B cell (primary cell): Measurements from ENCODE around the gene C1orf52. TPM values are rescaled to one million over a fixed set of nuclear protein-coding genes. Genes with fewer than 3 reads are reported as not detected.

Source experiments
- ATAC-seq: fragments of 200-7000 bp; cut with Tn5 transposase; one replicate; pipeline ENCODE4 v1.10.0; 2021; ENCODE audit warnings: low read depth, mild to moderate bottlenecking, moderate number of reproducible peaks, moderate library complexity
- CTCF ChIA-PET: fragments of 350-600 bp; sonication (Branson Sonifier 250); formaldehyde crosslinking; loops from one replicate; lab custom pipeline; 2021; ENCODE audit warnings: antibody characterized with exemption, inconsistent platforms; lab: Charles Lee
- POLR2A ChIA-PET: fragments of 350-600 bp; sonication (Branson Sonifier 250); formaldehyde crosslinking; loops from one replicate; lab custom pipeline; 2021; ENCODE audit warnings: antibody characterized with exemption; lab: Charles Lee
- DNase-seq: peaks from one replicate; pipeline ENCODE4 v3.0.0; 2013
- H2AFZ ChIP-seq: 2 replicates; pipeline ENCODE4 v1.6.1; 2012; ENCODE audit warnings: mild to moderate bottlenecking, low read depth, low read length; ENCODE audit not compliant: insufficient read depth, poor library complexity, severe bottlenecking
- H3K27ac ChIP-seq, 2 donors: 1 replicate in 1 of 2; 2 replicates in 1 of 2; pipeline ENCODE4 v1.5.1; 2012 to 2013; ENCODE audit warnings: low read length in 2 of 2, mild to moderate bottlenecking in 2 of 2, moderate library complexity in 1 of 2
- H3K27me3 ChIP-seq, 4 experiments: fragments of 200-600 bp in 1 of 4; sonication (generic) in 1 of 4; replicated peaks in 1 of 4; 1 replicate in 2 of 4; 2 replicates in 2 of 4; pipeline versions ENCODE4 v1.6.1 to v1.7.0; 2013 to 2016; ENCODE audit warnings: low read length in 3 of 4, mild to moderate bottlenecking in 2 of 4, mixed read lengths in 1 of 4, moderate library complexity in 1 of 4; ENCODE audit not compliant: insufficient read depth in 4 of 4, control insufficient read depth in 3 of 4; ENCODE audit errors: control extremely low read depth in 1 of 4
- H3K36me3 ChIP-seq, 2 experiments: replicated peaks in 1 of 2; 1 replicate in 1 of 2; 2 replicates in 1 of 2; pipeline versions ENCODE4 v1.6.1 to v1.7.1; 2013; ENCODE audit warnings: low read length in 1 of 2; ENCODE audit not compliant: insufficient read depth in 2 of 2, control insufficient read depth in 1 of 2; ENCODE audit errors: control extremely low read depth in 1 of 2, extremely low read depth in 1 of 2
- H3K4me1 ChIP-seq, 2 donors: fragments of 200-600 bp in 1 of 2; sonication (generic) in 1 of 2; 1 replicate in 1 of 2; 2 replicates in 1 of 2; pipeline versions ENCODE4 v1.5.1 to v1.6.1; 2013 to 2017; ENCODE audit warnings: low read length in 2 of 2; ENCODE audit not compliant: control insufficient read depth in 2 of 2, insufficient read depth in 2 of 2
- H3K4me2 ChIP-seq: replicated peaks from 2 replicates; pipeline ENCODE3; 2012; ENCODE audit warnings: mild to moderate bottlenecking, low read depth, low read length; ENCODE audit not compliant: poor library complexity, severe bottlenecking
- H3K4me3 ChIP-seq, 5 experiments: fragments of 200-600 bp in 1 of 5; sonication (generic) in 1 of 5; 1 replicate in 3 of 5; 2 replicates in 2 of 5; pipeline versions ENCODE4 v1.5.1 to v1.7.0; 2011 to 2016; ENCODE audit warnings: low read length in 4 of 5, mild to moderate bottlenecking in 4 of 5, low read depth in 2 of 5, control low read depth in 1 of 5, moderate library complexity in 1 of 5; ENCODE audit not compliant: insufficient read depth in 1 of 5; ENCODE audit errors: control extremely low read depth in 1 of 5, extremely low read depth in 1 of 5
- H3K79me2 ChIP-seq: fragments of 200-600 bp; sonication (generic); one replicate; pipeline ENCODE4 v1.6.0; 2016; ENCODE audit warnings: low read length; ENCODE audit not compliant: control insufficient read depth, insufficient read depth
- H3K9ac ChIP-seq: fragments of 200-600 bp; sonication (generic); 2 replicates; pipeline ENCODE4 v1.6.1; 2017; ENCODE audit warnings: mild to moderate bottlenecking, low read length, moderate library complexity
- H3K9me3 ChIP-seq, 3 donors: one replicate each; pipeline versions ENCODE4 v1.6.1 to v1.7.1; 2013; ENCODE audit warnings: low read length in 2 of 3; ENCODE audit not compliant: control insufficient read depth in 2 of 3, insufficient read depth in 1 of 3; ENCODE audit errors: control extremely low read depth in 1 of 3
- H4K20me1 ChIP-seq: 2 replicates; pipeline ENCODE4 v1.6.0; 2012; ENCODE audit warnings: mild to moderate bottlenecking, low read length; ENCODE audit not compliant: insufficient read depth, control insufficient read depth, poor library complexity, severe bottlenecking
- H3K27ac Mint-ChIP-seq: one replicate; pipeline ENCODE4 v1.8.0; 2021; ENCODE audit warnings: mixed read lengths
- H3K27me3 Mint-ChIP-seq: one replicate; pipeline ENCODE4 v1.8.0; 2021; ENCODE audit warnings: mixed read lengths
- H3K4me1 Mint-ChIP-seq: one replicate; pipeline ENCODE4 v1.8.0; 2021; ENCODE audit warnings: mixed read lengths
- H3K4me3 Mint-ChIP-seq: one replicate; pipeline ENCODE4 v1.8.0; 2021; ENCODE audit warnings: mixed read lengths
- H3K9me3 Mint-ChIP-seq: one replicate; pipeline ENCODE4 v1.8.0; 2022; ENCODE audit warnings: mixed read lengths; ENCODE audit not compliant: insufficient read depth
- EZH2 ChIP-seq: IDR thresholded peaks from 2 replicates; pipeline ENCODE4 v1.6.1; 2012; ENCODE audit warnings: borderline replicate concordance, low read depth, mild to moderate bottlenecking, moderate library complexity, low read length; ENCODE audit not compliant: insufficient read depth, poor library complexity, severe bottlenecking
- WGBS: methylation state at CpG from one replicate; pipeline ENCODE4 v1.1.5; 2013; ENCODE audit warnings: missing lambda C conversion rate; ENCODE audit not compliant: insufficient coverage; 5-methylcytosine and 5-hydroxymethylcytosine counted together
- intact Hi-C: fragments of 100-400 bp; cut with micrococcal nuclease; formaldehyde crosslinking; loops from one replicate; pipeline ENCODE4 v1.10.0; 2022
- polyA plus RNA-seq: library from polyadenylated mRNA; depleted of rRNA; stranded (reverse); fragments of >200 nt; gene quantifications from 2 replicates; pipeline ENCODE4 v1.2.3, GENCODE V29; 2012
- total RNA-seq, 2 donors: library from RNA; stranded (reverse); fragments of 120-200 nt in 1 of 2; gene quantifications; 1 replicate in 1 of 2; 2 replicates in 1 of 2; pipeline versions ENCODE4 v1.2.3 to v1.2.4, GENCODE V29; 2013 to 2022
- TF ChIP-seq, protein P1 (sequence below): fragments of 200-600 bp; IDR thresholded peaks from one replicate; pipeline ENCODE4 v1.8.0; 2022; ENCODE audit warnings: antibody characterized with exemption, mild to moderate bottlenecking

C1orf52 gene
- total and polyA plus RNA-seq, 2 donors (not counting 1 experiment from before 2014, with no cell fraction given) = 29.9 to 45.3 TPM

DNA sequence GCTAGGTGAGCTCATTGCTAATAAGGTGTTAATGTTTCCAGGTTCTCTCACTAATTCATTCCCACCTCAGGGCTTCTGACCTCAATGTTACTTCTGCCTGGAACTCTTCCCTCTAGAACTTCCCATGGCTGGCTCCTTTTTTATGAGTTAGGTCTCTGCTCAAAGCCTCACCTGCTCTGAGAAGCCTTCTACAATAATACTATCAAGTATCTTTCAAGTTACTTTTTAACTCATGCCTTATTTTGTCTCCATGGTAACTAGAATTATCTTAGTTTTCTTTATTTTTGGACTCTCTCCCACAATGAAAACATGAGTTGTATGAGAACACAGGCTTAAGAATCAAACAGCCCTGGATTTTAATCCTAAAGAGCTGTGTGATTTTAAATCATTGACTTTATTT lies 3.5 kb upstream of the C1orf52 start:
- ChIA-PET POLR2A (no interaction called here), CTCF (interaction anchor here (1.3 to 2.0 kb wide), 2 partner anchors 11 to 318 kb away, joined by 6 to 9 read pairs; no protein-coding TSS in a partner anchor)
- peaks cover 9 to 35% of the 10 kb centered on the region in 2 experiments for H3K36me3 ChIP-seq
- no peak overlapping the region for H3K9ac ChIP-seq
- H3K27me3 ChIP-seq = no peaks in the 10 kb centered on the region
- DNase-seq (no peak), ATAC-seq (no peak)
- peaks cover 0 to 4% (median 0%) of the 10 kb centered on the region in 3 donors for H3K9me3 ChIP-seq
- Mint-ChIP-seq H3K4me1 (peaks cover 26% of the 10 kb centered on the region), H3K27ac (no peak overlapping the region), H3K27me3 (no peaks in the 10 kb centered on the region), H3K9me3 (no peaks in the 10 kb centered on the region), H3K4me3 (no peak overlapping the region)
- H2AFZ ChIP-seq = no peak overlapping the region
- peaks cover 19% of the 10 kb centered on the region for H4K20me1 ChIP-seq
- peaks cover 11 to 12% of the 10 kb centered on the region in 2 donors for H3K4me1 ChIP-seq
- H3K4me3 ChIP-seq = no peak overlapping the region
- peak overlapping the region in 1 of 2 donors; percentile 41 for H3K27ac ChIP-seq
- no peak overlapping the region for H3K4me2 ChIP-seq
- no peak for TF ChIP-seq EZH2
- intact Hi-C loops = no loop called here
- H3K79me2 ChIP-seq = peaks cover 52% of the 10 kb centered on the region

DNA sequence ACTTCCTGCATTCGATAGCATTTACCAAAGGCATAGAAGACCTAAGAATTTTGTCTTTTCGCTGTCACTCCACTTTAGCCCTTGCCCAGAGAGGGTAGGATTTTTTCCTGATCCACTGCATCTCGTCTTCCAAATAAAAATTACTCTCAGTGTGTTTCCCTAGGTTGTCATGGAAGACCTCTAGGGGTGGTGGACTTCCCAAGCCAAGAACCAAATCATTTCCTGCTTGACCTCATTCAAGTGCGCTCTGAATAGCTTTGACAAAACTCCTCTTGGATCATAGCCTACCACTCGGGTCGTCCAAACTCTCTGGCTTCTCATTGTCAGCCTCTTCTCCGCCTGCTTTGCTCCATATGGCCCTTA lies 431 bp upstream of the C1orf52 start:
- 93% methylated on average over 4 of the region's 7 CpGs for WGBS
- peak overlapping the region; percentile 95 for H3K4me2 ChIP-seq
- no peak for TF ChIP-seq EZH2
- TF ChIP-seq, protein P1, sequence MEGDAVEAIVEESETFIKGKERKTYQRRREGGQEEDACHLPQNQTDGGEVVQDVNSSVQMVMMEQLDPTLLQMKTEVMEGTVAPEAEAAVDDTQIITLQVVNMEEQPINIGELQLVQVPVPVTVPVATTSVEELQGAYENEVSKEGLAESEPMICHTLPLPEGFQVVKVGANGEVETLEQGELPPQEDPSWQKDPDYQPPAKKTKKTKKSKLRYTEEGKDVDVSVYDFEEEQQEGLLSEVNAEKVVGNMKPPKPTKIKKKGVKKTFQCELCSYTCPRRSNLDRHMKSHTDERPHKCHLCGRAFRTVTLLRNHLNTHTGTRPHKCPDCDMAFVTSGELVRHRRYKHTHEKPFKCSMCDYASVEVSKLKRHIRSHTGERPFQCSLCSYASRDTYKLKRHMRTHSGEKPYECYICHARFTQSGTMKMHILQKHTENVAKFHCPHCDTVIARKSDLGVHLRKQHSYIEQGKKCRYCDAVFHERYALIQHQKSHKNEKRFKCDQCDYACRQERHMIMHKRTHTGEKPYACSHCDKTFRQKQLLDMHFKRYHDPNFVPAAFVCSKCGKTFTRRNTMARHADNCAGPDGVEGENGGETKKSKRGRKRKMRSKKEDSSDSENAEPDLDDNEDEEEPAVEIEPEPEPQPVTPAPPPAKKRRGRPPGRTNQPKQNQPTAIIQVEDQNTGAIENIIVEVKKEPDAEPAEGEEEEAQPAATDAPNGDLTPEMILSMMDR = peak; percentile 50
- Mint-ChIP-seq H3K4me1 (peaks cover 40% of the 10 kb centered on the region), H3K9me3 (no peaks in the 10 kb centered on the region), H3K27me3 (no peaks in the 10 kb centered on the region), H3K4me3 (peak overlapping the region; percentile 95), H3K27ac (peak overlapping the region; percentile 61)
- H3K27me3 ChIP-seq = no peaks in the 10 kb centered on the region
- H3K36me3 ChIP-seq = peaks cover 12 to 24% of the 10 kb centered on the region in 2 experiments
- no peak overlapping the region for H3K27ac ChIP-seq
- H4K20me1 ChIP-seq = peaks cover 13% of the 10 kb centered on the region
- POLR2A ChIA-PET = interaction anchor here (1.3 to 1.4 kb wide), 2 partner anchors 17 to 315 kb away, joined by 6 to 26 read pairs; partner anchors contain the start of gene BCL10
- H3K9ac ChIP-seq = peak overlapping the region; percentile 87
- ATAC-seq (no peak), DNase-seq (no peak)
- H2AFZ ChIP-seq = peak overlapping the region; percentile 86
- peaks cover 17 to 18% of the 10 kb centered on the region in 2 donors for H3K4me1 ChIP-seq
- peaks cover 0 to 4% (median 0%) of the 10 kb centered on the region in 3 donors for H3K9me3 ChIP-seq
- intact Hi-C loops = loop anchor here (1.0 to 10.0 kb wide), 8 partner anchors 16 to 449 kb away; partner anchors contain the start of genes BCL10, MCOLN3, SYDE2 and ZNHIT6
- H3K79me2 ChIP-seq = peaks cover 64% of the 10 kb centered on the region
- H3K4me3 ChIP-seq = peak overlapping the region in 4 of 5 experiments; percentile 66 to 94 (median 87)
- CTCF ChIA-PET = interaction anchor here (1.1 to 12.2 kb wide), 16 partner anchors 8 to 778 kb away, joined by 3 to 223 read pairs (median 7); partner anchors contain the start of gene BCL10
